GM18520 (cell line): ENCODE results near the gene ITGB3.
"Not testable (repeated sequence)": the region's sequence is repeated elsewhere in the genome, so short reads cannot be mapped to it uniquely, and the experiment has no call there.

Experiments used
- ATAC-seq: cut with Tn5 transposase; IDR thresholded peaks from one replicate; pipeline ENCODE4 v1.9.1; 2021; ENCODE audit not compliant: unreplicated experiment

The ITGB3 gene

DNA sequence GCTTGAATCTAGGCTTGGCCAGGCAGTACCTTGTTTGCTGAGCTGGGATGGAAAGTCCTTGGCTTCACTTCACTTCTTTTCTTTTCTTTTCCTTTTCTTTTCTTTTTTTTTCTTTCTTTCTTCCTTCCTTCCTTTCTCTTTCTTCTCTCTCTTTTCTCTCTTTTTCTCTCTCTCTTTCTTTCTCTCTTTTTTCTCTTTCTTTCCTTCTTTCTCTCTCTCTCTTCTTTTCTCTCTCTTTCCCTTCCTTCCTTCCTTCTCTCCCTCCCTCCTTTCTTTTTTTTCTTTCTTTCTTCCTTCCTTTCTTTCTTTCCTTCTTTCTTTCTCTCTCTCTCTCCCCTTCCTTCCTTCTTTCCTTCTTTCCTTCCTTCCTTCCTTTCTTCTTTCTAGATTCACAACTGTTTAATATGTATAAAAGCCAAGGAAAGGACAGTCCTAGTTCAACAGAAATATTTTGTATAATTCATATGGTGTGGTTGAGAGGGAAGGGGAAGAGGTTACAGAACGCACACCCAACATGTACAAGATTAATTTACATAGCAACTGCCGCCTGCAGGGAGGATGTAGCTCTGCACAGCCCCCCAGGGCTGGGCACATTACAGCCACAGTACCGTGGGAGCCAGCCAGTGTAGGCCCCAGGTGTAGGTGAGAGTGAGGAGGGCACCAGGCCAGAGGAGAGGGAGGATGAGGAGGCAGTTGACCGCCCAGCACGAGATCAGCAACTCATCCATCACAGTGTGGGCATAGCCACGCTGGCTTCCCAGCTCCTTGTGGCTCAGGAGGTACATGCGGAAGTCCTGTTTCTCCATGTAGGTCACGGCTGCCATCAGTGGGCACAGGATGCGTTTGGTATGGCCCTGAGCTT is 9.7 kb upstream of the ITGB3 start:
- no peak for ATAC-seq

DNA sequence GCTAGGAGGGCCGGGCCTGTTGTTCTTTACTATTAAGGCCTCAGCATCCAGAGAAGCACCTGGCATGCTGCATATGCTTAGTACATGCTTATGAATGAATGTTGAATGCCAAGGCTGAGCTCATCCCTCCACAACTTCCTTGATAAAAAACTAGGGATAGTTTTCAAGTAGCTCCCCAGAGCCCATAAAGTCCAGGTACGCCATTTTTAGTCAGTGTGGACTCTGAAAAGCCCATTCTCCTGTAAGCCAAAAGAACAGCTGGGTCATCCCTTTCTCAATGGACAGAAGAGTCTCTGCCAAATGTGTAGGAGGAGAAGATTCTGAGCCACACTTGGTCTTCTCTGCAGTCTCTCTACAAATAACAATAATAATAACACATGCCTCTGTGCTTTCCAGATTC is 8.9 kb upstream of the ITGB3 start:
- ATAC-seq, result no peak

DNA sequence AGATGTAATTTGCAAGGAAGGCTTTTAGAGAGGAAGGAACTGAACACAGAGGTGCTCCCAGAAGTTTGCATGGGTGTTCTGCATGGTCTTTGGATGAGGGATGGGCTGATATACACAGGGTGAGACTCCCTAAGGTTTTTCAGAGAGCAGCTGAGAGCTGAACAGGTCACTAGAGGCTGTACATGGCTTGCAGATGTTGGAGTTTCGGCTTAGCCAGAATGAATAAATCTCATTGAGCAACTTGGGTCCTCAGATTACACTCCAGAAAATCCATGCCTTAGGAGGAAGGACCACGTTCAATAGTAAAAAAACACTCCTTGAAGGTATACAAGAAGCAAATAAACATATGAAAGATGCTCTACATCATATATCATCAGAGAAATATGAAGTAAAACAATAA is 7.5 kb upstream of the ITGB3 start:
- no peak for ATAC-seq

DNA sequence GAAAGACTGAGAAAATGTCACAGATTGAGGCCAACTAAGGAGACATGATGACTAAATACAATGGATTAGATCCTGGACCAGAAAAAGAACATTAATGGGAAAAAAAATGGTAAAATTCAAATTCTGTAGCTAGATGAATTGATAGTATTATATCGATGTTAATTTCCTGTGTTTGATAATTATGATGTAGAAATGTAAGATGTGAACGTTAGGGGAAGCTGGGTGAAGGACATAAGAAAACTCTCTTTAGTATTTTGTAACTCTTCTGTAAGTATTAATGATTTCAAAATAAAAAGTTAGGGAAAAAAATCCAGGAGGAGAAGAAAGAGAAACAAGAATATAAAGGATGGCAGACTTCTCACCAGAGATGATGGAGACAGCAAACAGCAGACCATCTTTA is 2.8 kb upstream of the ITGB3 start:
- ATAC-seq, result no peak

DNA sequence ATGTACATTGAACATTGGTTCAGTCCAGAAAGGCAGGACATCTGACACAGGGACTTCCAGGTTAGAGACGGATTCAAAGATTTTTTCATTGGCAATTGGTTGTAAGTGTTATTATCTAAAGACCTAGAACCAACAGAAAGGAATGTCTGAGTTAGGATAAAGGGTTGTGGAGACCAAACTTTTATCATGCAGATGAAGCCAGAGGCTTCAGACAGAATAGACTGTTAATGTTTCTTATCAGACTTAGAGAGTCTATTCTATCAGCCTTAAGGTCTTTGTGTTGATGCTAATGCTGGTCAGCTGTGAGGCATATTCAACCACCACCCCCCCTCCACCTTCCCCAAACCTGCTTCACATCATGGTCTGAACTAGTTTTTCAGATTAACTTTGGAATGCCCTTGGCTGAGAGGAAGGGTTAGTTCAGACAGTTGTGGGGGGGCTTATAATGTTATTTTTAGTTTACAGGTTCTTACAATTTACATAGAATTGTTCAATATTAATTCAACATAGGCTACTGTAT is 2.1 kb upstream of the ITGB3 start:
- ATAC-seq, result no peak

DNA sequence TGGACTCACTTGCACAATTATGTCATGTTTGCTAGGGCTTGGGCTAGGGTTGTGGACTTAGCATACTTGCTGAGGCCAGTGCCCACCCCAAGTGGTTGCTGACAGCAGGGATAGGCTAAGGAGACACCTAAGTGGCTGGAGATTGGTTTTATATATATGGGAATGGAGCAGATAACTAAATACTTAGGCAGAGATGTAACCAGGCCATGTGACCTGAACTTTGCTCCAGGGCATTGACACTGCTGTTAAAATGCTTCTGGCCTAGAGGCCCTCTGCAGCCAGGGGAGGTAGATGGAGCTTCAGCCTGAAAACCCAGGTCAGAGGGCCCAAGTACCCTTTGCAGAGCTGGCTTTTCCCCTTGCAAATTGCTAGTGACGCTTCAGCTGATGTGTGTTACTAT is 1.4 kb upstream of the ITGB3 start:
- no peak for ATAC-seq

DNA sequence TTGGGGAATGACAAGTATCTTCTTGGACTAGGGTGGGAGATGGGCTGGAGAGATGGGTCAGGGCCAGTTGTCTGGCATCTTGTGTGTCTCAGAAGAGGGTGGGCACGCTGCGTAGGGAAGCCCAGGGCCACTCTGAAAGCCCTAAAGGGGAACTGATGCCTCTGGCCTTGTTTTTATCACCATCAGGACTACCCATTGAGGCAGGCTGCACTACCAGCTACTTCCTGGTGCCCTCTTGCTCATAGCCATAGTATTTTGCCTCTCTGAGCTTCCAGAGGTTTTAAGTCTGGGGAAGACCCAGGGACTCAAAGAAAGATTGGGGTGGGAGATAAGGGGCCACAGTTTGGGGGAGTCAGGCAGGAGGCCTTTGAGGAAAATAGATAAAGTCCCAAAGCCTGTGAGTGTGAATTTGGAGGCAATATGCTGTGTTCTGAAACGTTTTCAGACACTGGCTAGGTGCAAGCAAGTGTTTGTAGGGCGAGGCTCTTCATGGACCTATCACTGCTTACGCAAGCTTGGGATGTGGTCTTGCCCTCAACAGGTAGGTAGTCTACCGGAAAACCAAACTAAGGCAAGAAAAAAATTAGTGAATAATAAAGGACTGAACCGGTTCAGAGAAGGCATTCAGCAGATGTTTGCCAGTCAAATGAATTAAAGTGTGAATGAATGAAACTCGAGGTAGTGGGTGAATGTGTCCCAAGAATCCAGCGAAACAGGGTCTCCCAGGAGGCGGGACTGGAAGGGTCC is 688 bp upstream of the ITGB3 start:
- ATAC-seq, result no peak

DNA sequence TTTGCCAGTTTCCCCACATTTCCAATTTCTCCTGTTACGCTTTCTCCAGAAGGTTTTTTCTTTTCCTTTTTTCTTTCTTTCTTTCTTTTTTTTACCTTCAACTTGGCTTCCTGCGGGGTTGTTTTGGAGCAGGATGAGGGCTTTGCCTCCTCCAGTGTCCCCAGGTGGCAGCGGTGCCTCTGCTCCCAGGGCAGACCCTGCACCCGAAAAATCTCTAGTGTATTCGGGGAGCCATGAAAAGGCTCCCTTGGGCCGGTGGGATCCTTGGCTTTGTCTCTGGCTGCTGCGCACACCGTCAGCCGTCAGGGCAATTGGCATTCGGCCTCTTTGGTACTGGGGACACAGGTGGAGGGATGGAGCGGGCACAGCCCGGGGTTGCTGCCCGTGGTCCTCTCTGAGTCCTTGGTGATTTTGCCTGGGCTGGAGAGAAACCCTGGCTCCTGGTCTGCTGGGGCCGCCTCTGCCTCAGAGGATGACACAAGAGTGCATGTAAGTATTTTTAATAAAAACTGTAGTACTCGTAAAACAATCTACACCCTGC is 846 bp downstream of the ITGB3 start:
- ATAC-seq, result no peak

DNA sequence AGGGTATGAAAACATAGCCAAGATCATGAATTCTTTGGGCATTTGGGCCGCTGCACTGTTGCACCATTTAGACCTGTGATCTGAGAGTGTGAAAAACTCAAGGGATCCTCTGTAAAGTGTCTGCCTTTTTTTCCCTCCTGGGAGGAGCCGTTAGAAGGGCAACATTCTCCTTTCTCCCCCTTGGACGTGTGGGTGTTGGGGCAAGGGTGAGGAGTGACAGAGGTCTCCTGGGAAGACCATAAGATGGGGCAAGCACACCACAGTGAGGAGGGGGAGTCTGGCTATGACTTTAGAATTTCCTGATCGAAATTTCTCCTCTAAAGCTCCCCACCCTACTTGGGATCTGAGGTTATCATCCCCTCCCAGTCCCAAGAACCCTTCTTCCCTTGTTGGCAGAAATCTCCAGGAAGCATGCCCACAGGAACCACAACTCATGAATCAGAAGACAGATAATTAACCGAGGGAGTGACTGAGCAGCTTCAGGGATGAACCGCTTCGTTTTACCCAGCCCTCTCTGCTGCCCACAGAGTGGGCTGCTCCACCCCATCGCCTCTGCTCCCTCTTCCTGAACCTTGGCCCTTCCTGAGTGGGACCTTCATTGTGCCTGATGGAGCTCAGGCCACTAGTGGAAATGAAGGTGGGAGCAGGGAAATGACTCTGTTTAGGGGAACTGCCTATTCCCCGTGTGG is 4.2 kb downstream of the ITGB3 start:
- ATAC-seq, result no peak

DNA sequence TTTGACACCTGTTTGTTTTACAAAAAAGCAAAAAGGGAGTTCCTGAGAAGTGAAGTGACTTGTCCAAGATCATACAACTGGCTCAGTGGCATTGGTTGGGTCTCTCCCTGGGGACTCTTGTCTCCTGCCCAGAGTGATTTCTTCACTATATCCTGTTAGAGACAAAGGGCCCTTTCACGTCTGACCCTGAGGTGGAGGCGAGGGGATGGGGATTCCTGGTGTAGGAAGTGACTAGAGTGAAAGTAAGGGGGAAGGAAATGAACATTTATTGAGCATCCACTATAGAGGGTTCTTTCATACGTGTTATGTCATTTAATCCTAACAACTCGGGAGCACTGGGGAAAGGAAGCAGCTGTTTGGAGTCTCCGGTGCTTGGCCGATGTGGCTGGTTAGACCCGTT is 9.0 kb downstream of the ITGB3 start:
- no peak for ATAC-seq

DNA sequence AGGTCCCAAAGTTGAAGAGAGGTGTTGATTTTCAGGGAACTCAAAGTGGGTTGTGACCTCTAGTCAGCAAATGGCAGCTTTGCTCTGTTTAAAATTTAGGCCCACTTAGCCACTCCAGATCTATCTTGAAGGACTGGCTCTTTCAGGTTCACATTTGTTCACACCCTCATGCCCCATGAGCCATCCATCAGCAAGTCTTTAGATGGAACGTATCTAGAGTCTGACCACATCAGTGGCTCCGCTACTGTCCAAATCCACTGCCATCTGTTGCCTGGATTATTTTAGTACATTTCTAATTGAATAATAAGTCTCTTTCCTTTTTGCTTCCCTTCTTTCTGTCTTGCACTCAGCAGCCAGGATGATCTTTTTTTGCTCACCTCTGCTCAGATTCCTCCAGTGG is 10.5 kb downstream of the ITGB3 start:
- no peak for ATAC-seq

DNA sequence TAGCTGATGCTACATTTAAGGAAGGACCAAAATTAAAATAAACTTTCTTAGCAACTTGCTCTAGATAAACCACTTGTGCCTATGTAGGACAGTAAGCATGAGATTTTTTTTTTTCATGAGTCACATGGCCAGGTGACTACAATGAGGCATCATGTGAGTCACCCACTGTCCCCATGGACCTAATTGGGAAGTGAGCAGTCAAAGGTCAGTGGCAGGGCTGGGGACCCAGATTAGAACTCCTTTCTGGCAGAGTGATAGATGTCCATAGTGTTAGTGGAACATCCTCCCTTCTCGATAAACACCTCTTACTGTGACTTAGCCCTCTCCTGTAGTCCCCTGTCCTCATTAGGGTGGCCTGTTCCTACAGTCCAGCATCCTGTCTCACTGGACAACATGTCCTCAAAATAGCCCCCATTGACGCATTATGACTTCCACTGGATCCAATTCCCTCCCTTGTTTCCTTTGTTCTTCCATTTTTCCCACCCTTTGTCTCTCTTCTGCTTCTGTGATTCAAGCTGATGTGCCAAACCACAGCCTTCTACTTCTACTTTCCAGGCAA is 12.4 kb downstream of the ITGB3 start:
- ATAC-seq, result no peak

DNA sequence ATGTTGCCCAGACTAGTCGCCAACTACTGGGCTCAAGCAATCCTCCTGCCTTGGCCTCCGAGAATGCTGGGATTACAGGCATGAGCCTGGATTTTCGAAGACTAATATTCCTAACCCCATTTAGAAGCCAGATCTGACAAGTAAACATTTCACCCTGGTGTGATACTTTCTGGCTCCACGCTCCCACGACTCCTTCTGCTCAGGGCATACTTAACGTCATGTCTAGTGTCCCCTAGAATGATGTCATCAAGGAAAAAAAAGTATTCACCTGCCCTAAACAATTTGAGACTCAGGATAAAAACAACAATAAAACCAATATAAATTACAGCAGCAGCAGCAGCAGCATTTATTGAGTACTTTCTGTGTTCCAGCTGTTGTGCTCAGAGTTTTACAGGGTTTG is 13.2 kb downstream of the ITGB3 start:
- ATAC-seq, result no peak

DNA sequence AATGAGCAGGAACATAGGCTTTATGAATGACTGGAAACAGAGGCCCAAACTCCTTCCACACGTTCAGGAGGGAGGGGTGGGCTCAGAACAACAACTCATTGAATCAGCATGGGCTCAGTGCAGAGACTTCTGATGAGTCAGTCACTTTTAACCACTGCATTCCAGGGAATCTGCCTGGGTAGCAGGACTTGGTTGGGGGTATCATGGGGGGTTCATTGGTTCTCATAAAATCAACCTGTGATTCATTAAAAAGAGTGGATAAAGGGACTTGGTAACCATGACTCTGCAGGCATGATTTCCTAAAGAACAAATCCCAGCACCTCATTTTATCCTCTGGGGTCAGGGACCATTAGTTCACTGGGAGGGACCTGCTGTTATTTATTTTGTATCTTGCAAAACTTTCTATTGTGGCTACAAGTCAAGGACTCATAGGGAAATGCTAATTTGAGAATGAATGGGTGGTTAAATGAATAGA is 13.8 kb downstream of the ITGB3 start:
- no peak for ATAC-seq

DNA sequence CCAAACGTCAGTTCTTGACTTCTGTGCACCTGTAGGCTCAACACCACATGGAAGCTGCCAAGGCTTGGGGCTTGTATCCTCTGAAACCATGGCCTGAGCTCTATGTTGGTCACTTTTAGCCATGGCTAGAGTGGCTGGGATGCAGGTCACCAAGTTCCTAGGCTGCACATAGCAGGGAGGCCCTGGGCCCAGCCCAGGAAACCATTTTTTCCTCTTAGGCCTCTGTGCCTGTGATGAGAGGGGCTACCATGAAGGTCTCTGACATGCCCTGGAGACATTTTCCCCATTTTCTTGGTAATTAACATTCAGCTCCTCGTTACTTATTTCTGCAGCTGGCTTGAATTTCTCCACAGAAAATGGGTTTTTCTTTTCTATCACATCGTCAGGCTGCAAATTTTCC is 15.3 kb downstream of the ITGB3 start:
- ATAC-seq, result not testable (repeated sequence)

DNA sequence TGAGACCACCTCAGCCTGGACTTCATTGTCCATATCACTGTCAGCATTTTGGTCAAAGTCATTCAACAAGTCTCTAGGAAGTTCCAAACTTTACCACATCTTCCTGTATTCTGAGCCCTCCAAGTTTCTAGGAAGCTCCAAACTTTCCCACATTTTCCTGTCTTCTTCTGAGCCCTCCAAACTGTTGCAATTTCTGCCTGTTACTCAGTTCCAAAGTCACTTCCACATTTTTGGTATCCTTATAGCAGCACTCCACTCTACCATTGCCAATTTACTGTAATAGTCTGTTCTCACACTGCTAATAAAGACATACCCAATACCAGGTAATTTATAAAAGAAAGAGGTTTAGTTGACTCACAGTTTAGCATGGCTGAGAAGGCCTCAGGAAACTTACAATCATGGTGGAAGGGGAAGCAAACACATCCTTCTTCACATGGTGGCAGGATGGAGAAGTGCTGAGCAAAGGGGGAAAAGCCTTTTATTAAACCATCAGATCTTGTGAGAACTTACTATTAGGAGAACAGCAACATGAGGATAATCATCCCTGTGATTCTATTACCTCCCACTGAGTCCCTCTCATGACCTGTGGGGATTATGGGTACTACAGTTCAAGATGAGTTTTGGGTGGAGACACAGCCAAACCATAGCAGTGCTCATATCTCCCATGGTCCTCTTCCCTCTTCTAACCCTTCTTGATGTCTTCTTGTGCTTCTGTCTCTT is 16.1 kb downstream of the ITGB3 start:
- ATAC-seq, result not testable (repeated sequence)

DNA sequence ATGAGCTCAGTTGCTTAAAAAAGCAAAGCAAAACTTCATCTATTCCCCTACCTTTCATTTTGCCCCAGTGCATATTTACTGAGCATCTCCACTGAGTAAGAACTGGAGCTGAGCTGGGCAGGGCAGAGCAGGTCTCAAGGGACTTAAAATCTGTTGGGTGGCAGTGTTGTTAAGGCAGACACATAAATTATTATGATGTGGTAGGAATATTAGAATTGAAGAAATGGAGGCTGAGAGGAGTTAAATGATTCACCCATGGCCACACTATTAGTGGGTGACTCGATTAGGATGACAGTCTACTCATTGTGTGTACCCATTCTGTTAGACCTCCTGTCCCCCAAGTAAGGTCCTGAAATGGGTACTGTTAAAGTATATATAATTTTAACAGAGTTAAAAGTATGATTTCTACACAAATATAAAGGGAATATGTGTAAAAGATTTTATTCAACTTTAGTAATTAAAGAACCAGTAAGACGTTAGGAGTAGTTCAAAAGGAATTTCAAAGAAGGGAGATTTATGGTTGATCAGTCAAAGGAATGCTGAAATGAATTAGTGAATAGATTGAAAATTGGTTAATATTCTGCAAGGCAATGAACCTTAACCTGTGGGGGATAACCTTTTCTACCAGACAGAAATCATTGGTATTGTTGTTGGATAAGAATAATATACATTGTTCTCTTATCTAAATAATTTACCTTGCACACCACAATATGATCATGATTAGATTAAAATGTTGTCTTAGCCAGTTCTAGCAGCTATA is 17.5 kb downstream of the ITGB3 start:
- no peak for ATAC-seq

DNA sequence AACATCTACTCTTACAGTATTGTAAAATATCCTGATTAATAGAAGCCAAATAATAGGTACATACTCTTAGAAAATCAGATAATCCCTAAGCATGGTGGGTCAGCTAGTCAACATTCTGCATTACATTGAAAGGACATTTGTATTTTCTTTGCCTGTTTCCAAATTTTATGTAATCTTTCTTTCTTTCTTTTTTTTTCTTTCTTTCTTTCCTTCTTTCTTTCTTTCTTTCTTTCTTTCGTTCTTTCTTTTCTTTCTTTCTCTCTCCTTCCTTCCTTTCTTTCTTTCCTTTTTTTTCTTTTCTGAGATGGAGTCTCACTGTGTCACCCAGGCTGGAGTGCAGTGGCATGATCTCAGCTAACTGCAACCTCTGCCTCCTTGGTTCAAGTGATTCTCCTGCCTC is 18.9 kb downstream of the ITGB3 start:
- ATAC-seq, result no peak

DNA sequence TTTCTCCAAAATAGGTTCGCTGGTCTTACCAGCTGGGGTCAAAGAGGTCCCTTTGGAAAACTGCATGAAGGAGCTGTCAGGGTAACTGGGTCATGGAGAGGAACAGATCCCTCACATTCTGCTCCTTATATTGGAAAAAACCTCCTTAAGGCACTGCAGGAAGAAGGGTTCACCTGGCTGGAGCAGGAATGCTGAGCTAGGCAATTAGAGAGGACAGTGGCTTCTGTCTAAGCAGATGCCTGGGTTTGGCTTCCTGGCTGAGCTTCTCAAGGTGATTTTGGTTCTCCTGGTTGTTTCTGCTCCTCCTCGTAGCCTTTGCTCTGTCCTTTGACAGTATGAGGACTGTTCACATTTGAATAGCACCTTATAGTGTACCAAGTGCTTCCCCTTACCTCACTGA is 19.6 kb downstream of the ITGB3 start:
- no peak for ATAC-seq
